ENCODE results near the gene PKD1. TPM values are rescaled to one million over a fixed set of nuclear protein-coding genes. Genes with fewer than 3 reads are reported as not detected.

Gene PKD1
- total and polyA plus RNA-seq, 2 of the 13 experiments (the other 11 are each of a cell fraction or from before 2014, with no cell fraction given), result 22.1 to 23.0 TPM

DNA sequence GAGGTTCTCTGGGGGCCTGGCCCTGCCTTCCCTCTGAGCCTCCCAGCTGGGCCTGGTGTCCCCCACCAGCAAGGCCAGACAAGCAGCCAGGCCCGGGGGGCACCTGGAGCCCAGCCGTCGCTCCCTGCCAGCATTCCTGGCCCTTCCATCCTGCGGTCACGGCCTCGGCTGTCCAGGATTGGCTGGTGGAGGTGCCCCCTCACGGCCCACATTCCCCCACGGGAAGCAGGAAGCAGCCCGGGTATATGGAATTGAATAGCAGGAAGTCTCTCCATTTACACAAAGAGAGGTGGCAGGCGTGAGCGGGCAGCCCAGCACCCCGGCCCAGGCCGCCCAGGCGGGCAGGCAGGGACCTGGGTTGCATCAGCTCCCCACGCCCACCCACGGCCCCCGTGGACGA is 34.4 kb upstream of the PKD1 start:
- no peak overlapping the region for H3K9ac ChIP-seq (ENCODE audit: insufficient read depth, low read depth, low read length)
- H3K27me3 ChIP-seq (ENCODE audit: control insufficient read depth in 1 of 2, insufficient read depth in 2 of 2, low read length in 2 of 2), result no peaks in the 10 kb centered on the region
- 97% methylated on average over 7 of the region's 18 CpGs for WGBS (ENCODE audit: low lambda C conversion rate)
- ChIA-PET POLR2A (interaction anchor here (1.0 kb wide), 1 partner anchor 14 kb away, joined by 4 read pairs; the partner anchor contains the start of gene TRAF7), CTCF (ENCODE audit: low intra/inter-chr PET ratio, low total read pairs) (no interaction called here)
- H3K4me2 ChIP-seq (ENCODE audit: low read depth, low read length), result no peak overlapping the region
- peaks cover 19 to 48% of the 10 kb centered on the region in 2 experiments; a peak in 3 of 5 replicates for H3K36me3 ChIP-seq (replicated peaks in 1 of 2; ENCODE audit: control insufficient read depth in 1 of 2, insufficient read depth in 2 of 2, low read length in 2 of 2)
- no TSS peak for BruUV-seq (replicated peaks)
- H3K79me2 ChIP-seq (ENCODE audit: insufficient read depth, low read length), result no peaks in the 10 kb centered on the region
- H2AFZ ChIP-seq (ENCODE audit: low read length), result no peak overlapping the region
- no peak for FAIRE-seq
- TF ChIP-seq ZNF598 (CRISPR knock-in tag; IDR thresholded peaks at IDR 0.05; ENCODE audit: borderline replicate concordance), result no peak
- TF ChIP-seq ZNF224 (CRISPR knock-in tag; IDR thresholded peaks at IDR 0.05), result no peak
- TF ChIP-seq SNAPC5 (CRISPR knock-in tag; IDR thresholded peaks at IDR 0.05; ENCODE audit: borderline replicate concordance), result no peak
- no peak for TF ChIP-seq TGIF2 (CRISPR knock-in tag; IDR thresholded peaks at IDR 0.05)
- no peak for TF ChIP-seq ZNF564 (CRISPR knock-in tag; IDR thresholded peaks at IDR 0.05)
- TF ChIP-seq ZNF703 (CRISPR knock-in tag; IDR thresholded peaks at IDR 0.05; ENCODE audit: borderline replicate concordance), result no peak
- TF ChIP-seq ZNF687 (CRISPR knock-in tag; IDR thresholded peaks at IDR 0.05), result no peak
- TF ChIP-seq, protein P1, sequence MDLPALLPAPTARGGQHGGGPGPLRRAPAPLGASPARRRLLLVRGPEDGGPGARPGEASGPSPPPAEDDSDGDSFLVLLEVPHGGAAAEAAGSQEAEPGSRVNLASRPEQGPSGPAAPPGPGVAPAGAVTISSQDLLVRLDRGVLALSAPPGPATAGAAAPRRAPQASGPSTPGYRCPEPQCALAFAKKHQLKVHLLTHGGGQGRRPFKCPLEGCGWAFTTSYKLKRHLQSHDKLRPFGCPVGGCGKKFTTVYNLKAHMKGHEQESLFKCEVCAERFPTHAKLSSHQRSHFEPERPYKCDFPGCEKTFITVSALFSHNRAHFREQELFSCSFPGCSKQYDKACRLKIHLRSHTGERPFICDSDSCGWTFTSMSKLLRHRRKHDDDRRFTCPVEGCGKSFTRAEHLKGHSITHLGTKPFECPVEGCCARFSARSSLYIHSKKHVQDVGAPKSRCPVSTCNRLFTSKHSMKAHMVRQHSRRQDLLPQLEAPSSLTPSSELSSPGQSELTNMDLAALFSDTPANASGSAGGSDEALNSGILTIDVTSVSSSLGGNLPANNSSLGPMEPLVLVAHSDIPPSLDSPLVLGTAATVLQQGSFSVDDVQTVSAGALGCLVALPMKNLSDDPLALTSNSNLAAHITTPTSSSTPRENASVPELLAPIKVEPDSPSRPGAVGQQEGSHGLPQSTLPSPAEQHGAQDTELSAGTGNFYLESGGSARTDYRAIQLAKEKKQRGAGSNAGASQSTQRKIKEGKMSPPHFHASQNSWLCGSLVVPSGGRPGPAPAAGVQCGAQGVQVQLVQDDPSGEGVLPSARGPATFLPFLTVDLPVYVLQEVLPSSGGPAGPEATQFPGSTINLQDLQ (CRISPR knock-in tag; IDR thresholded peaks at IDR 0.05), result no peak
- TF ChIP-seq, protein P2, sequence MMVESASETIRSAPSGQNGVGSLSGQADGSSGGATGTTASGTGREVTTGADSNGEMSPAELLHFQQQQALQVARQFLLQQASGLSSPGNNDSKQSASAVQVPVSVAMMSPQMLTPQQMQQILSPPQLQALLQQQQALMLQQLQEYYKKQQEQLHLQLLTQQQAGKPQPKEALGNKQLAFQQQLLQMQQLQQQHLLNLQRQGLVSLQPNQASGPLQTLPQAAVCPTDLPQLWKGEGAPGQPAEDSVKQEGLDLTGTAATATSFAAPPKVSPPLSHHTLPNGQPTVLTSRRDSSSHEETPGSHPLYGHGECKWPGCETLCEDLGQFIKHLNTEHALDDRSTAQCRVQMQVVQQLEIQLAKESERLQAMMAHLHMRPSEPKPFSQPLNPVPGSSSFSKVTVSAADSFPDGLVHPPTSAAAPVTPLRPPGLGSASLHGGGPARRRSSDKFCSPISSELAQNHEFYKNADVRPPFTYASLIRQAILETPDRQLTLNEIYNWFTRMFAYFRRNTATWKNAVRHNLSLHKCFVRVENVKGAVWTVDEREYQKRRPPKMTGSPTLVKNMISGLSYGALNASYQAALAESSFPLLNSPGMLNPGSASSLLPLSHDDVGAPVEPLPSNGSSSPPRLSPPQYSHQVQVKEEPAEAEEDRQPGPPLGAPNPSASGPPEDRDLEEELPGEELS (CRISPR knock-in tag; IDR thresholded peaks at IDR 0.05), result no peak
- no peak for TF ChIP-seq TBX2 (CRISPR knock-in tag; IDR thresholded peaks at IDR 0.05; ENCODE audit: borderline replicate concordance)
- no peak for TF ChIP-seq RFX5 (IDR thresholded peaks at IDR 0.05; ENCODE audit: low read depth, low read length)
- no peak overlapping the region for H3K27ac ChIP-seq (ENCODE audit: extremely low read length, insufficient read depth, low read length)
- in situ Hi-C loops (cut with HindIII; ENCODE audit: extremely low pct_ligation_motif_present, low pct_unique_long_range_greater_than_20kb) (no loop called here), intact Hi-C loops (cut with micrococcal nuclease; ENCODE audit: unreplicated experiment) (no loop called here)
- no peak for DNase-seq (ENCODE audit: low spot score)
- no peaks in the 10 kb centered on the region for H4K20me1 ChIP-seq (ENCODE audit: insufficient read depth, low read length)
- no peak overlapping the region for H3K4me3 ChIP-seq (replicated peaks in 1 of 3; ENCODE audit: insufficient read depth in 1 of 3, low read depth in 2 of 3, low read length in 3 of 3)
- H3K4me1 ChIP-seq (ENCODE audit: insufficient read depth, low read length), result peaks cover 15% of the 10 kb centered on the region
- no peak for ATAC-seq
- H3K9me3 ChIP-seq (ENCODE audit: low read length), result no peaks in the 10 kb centered on the region
